HG03469 (cell line): ENCODE data around the gene SPTB.

ENCODE experiments used
- ATAC-seq: cut with Tn5 transposase; IDR thresholded peaks from one replicate; pipeline ENCODE4 v1.9.1; 2021; ENCODE audit warnings: mild to moderate bottlenecking, moderate library complexity, moderate number of reproducible peaks; ENCODE audit not compliant: unreplicated experiment

The SPTB gene

DNA sequence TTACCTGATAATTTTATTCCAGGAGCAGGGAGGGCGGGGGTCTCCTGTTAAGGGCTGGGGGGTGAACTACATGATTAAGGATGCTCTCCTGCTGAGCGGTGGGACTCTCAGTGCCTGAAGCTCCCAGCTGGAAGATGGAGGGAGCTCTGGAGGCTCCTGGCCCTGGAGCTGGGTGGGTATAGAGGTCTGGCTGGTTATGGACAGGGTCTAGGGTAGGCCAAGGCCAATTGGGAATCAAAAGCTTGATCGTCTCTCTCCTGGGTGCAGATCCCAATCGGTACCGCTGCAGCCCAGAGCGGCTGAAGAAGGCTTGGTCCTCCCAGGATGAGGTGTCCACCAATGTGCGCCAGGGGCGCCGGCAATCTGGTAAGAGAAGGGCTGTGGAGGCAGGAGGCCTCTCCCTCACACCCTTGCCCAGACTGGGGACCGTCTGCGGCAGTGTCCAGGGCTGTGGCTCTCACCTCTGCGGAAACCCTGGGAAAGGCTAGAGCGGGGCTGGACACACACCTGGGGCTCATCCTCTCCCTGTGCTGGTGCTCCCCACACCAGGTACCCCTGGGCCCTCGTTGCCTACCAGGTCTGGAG lies 147.1 kb downstream of the SPTB start:
- no peak for ATAC-seq

DNA sequence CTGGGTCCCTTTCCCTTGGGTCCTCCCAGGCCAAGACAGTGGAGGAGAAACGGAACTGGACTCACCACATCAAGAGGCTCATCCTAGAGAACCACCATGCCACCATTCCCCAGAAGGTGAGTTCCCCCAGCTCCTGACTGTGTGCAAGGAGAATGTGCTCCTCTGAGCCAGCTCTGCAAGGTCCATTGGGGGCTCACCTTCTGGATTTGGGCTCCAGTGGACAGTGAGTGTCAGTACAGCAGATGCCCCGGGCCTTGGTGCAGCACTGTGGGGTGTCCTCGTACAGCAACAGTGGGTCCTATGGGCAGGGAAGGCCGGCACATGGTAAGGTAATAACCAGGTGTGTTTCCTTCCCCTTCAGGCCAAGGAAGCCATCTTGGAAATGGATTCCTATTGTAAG lies 147.6 kb downstream of the SPTB start:
- ATAC-seq = no peak

- no peak for ATAC-seq
Measured at GRCh38 chr14:64731141-64731581, 148.5 kb downstream of the SPTB start.

DNA sequence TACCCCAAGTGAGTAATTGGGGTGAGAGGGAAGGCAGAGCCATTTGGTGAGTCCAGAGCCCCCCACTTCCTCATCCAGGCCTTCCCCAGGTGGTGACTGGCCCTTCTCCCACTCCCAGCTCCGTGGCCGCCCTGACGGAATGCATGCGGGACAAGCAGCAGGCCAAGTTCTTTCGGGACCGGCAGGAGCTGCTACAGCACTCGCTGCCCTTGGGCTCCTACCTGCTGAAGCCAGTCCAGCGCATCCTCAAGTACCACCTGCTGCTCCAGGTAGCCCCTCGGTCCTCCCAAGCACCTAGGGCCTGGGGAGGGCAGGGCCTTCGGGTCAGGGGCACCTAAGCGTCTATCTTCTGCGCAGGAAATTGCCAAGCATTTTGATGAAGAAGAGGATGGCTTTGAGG lies 149.0 kb downstream of the SPTB start:
- ATAC-seq = no peak

- no peak for ATAC-seq
Measured at GRCh38 chr14:64730061-64730440, 149.7 kb downstream of the SPTB start.

GRCh38 chr14:64729386-64730060 lies 150.2 kb downstream of the SPTB start:
- ATAC-seq = no peak

DNA sequence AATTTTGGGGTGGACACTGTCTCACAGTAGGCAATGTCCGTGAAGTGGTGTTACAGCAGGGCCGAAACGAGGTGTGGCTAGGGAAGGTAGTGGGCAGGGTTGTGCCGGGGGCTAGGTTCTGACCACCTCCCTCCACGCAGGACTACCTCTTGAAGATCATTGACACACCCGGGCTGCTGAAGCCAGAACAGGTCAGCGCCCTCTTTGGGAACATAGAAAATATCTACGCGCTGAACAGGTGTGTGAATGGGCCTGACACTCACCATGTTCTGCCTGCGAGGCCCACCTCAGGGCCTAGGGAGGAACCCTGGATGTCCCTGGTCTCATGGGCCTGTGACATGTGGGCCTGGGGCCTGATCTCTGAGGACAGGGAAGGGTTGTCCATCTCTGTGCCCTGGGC lies 150.9 kb downstream of the SPTB start:
- ATAC-seq = no peak

- ATAC-seq = no peak
Measured at GRCh38 chr14:64728106-64728505, 151.6 kb downstream of the SPTB start.

DNA sequence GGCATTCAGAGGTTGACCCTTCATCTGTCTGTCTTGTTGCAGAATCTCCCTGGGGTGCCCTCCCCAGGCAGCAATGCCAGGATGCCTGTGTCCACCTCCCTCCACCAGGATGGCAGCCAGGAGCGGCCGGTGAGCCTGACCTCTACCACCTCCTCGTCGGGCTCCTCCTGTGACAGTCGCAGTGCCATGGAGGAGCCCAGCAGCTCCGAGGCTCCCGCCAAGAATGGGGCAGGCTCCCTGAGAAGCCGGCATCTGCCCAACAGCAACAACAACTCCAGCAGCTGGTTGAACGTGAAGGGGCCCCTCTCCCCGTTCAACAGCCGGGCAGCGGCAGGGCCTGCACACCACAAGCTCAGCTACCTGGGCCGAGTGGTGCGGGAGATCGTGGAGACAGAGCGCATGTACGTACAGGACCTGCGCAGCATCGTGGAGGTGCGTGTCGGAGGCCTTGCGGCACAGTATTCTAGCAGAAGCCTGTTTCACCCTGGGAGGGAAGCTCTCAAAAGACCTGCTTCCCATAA lies 152.1 kb downstream of the SPTB start:
- no peak for ATAC-seq

DNA sequence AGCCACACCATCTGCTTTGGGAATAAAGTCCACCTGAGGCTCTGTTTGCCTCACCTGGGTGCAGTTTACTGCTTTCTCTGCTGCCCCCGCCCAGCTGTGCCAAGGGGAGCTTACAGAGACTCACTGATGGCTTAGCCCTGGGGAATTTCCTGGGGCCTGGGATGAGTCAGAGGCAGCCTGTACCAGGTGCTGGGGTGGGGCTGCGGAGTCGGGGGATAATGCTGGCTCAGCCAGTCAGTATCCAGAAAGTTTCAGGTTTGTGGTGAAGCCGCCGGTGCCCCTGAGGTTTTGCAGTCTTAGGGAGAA lies 153.2 kb downstream of the SPTB start:
- ATAC-seq = no peak

DNA sequence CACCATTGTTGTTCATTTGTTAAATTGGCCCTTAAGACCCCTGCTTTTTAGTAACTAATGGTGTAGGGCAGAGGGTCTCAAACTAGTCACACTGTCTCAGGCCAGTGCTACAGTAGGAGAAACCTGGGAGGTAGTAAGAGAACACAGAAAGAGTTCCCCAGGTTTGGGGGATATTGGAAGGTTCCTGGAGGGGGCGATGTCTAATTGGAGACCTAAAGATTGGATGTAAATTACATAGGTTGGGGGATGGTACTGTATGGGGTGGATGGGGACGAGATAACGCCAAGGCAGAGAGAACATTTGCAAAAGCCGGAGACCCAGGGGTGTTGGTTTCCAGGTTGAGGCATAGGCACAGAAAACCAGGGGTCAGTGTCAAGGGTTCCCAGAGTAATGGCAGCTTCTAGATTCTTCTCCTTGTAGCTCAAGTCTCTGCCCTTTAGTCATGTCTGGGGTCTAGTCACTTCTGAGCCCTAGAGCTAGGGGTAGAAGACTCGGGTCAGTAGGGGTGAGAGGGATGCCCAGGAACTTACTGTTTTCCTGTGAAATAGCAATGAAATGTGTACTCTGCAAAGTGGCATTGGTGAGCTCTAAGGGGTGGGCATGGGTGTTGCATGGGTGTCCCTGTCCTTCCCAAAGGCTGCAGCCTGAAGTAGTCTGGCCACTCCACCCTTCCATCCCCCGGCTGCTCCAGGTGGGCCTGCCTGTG lies 153.7 kb downstream of the SPTB start:
- ATAC-seq = no peak

- ATAC-seq = no peak
Measured at GRCh38 chr14:64725261-64725815, 154.4 kb downstream of the SPTB start.

- ATAC-seq = no peak
Measured at GRCh38 chr14:64724578-64724930, 155.2 kb downstream of the SPTB start.

DNA sequence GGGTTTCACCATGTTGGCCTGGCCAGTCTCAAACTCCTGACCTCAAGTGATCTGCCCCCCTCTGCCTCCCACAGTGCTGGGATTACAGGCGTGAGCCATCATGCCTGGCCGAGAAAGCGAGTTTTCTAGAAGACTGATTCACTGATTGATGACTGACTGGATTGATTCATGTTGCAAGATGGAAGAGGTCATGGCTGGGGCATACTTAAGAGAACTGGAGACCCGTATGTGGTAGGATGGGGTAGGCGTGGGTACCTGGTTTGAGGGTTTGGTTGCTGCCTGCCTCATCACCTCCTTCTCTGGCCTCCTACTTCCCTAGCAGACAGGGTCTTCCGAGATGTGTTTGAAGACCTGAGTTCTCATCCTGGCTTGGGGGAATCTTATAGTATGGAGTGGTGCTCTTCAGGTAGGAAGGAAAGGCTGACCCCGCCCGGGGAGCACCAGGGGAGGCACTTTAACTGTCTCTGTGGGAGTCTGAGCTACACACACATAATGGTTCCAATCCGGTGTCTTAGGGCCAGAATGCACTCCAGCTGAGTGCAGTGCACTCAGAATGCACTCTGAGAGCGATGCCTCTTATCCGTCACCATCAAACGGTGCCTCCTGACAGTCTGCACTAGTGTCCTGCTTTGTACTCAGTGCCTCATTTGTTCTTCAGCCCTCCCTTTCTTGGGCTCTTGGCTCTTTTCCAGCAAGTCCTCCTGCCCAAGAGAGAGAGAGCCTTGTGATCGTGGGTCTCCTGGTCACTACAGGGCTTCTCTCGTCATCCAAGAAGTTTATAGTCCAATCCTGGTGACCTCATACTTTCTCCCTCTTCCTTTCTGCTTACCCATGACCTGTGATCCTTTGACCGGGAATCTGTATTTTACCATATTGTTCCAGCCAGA lies 155.8 kb downstream of the SPTB start:
- ATAC-seq = no peak

DNA sequence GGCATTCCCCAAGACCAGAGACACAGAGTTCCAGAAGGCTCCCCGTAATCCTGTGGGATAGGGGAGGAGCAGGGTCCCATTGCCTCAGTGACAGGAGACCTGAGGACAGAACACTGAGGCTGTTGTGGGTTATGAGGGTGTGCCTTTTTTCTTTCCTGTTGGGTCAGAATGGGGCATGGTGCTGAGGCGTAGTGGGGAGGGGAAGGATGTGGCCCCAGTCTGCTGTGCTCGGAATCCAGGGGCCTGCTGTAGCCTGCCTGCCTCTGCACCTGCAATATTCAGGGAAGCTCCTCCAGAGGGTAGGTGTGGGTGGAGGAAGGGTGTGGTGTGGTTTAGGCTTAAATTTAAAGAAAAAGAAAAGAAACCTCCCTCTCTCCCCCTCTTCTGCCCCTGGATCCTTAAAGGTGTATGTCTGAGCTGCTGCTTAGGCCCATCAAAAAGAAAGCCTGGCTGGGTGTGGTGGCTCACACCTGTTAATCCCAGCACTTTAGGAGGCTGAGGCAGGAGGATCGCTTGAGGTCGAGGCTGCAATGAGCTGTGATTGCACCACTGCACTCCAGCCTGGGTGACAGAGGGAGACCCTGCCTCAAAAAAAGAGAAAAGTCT lies 156.8 kb downstream of the SPTB start:
- no peak for ATAC-seq

DNA sequence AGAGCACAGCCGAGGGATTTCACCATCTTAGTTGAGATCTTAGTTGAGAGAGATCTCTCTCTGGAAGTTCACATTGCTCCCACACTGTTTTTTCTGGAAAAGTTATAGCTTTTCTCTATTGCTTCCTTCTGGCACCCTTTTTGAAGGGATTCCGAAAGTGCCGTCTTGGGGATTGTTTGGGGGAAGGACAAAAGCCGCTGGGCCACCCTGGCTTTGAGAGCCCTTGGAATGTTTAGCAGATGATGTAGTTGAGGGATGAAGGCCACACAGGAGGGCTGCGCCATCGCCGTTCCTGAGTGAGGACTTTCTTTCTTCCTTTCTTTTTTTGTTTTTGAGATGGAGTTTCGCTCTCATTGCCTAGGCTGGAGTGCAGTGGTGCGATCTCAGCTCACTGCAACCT lies 157.8 kb downstream of the SPTB start:
- no peak for ATAC-seq

- ATAC-seq = no peak
Measured at GRCh38 chr14:64721391-64721791, 158.3 kb downstream of the SPTB start.

DNA sequence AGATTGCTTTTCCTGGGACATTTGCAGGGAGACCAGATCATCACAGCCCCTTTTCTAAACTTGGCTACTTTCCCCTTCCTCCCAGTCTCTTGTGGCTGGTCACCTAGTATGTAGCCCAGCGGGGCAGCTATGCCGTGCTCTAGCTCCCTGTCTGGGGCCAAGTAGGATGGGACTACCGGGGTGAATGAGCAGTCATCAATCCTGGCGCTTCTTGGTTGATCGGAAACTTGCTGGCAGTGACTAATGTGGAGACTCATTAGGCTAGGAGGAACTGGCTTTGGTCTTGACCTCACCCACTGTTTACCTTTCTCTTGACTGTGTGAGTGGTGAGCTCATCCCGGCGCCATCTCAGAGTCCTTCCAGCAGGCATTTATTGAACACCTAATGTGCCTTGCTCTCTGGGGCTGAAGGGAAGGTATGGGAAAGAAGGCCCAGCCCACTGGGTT lies 159.6 kb downstream of the SPTB start:
- ATAC-seq = no peak

- ATAC-seq = no peak
Measured at GRCh38 chr14:64719601-64720000, 160.1 kb downstream of the SPTB start.

DNA sequence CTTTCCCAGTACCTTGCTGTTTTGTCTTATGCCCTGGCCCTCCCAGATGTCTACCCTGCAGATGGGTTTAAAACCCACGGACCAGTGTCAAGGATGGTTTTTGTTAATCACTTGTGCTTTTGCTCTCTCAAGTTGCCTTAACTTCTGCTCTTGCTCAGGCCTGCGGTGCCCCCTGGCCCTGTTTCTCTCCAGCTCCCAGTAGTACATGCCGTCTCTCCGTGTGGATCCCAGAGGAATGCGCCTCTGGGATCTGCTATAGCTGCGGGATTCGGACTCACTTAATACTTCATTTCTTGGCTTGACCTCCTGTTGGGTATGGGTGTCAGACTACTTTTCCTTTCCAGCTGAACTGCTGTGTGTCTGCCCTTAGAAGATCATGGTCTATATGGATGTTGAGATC lies 160.9 kb downstream of the SPTB start:
- ATAC-seq = no peak

GRCh38 chr14:64717870-64718269 lies 161.8 kb downstream of the SPTB start:
- no peak for ATAC-seq
